H1 (cell line): ENCODE data around the gene SNRPD3. TPM values are rescaled to one million over a fixed set of nuclear protein-coding genes. Genes with fewer than 3 reads are reported as not detected.

Source experiments
- CTCF ChIA-PET: fragments of 300-600 bp; sonication (Branson Sonifier 250); formaldehyde crosslinking; loops from one replicate; lab custom pipeline; 2021; ENCODE audit not compliant: partially characterized antibody; lab: Charles Lee
- POLR2A ChIA-PET: fragments of 300-600 bp; sonication (Branson Sonifier 250); formaldehyde crosslinking; loops from one replicate; lab custom pipeline; 2021; ENCODE audit warnings: inconsistent platforms; ENCODE audit not compliant: partially characterized antibody; lab: Charles Lee
- DNase-seq, 2 experiments: peaks; one replicate each; pipeline versions ENCODE4 v3.0.0 to v3.0.0-alpha.2; 2010 to 2022; ENCODE audit warnings: low spot score in 2 of 2, low read depth in 1 of 2, mixed read lengths in 1 of 2
- FAIRE-seq: peaks from 2 replicates; lab custom pipeline; 2011; peaks lifted over from hg19 to GRCh38; lab: Jason Lieb, UNC
- H2AFZ ChIP-seq: 2 replicates; pipeline ENCODE4 v1.8.1; 2012; ENCODE audit warnings: low read length, inconsistent platforms
- H2AK5ac ChIP-seq: 2 replicates; pipeline ENCODE4 v1.6.1; 2013; ENCODE audit warnings: low read depth, low read length
- H2BK120ac ChIP-seq: replicated peaks from 2 replicates; pipeline ENCODE3; 2013; ENCODE audit warnings: low read depth, low read length, inconsistent platforms
- H2BK12ac ChIP-seq: 2 replicates; pipeline ENCODE4 v1.6.1; 2013; ENCODE audit warnings: low read depth, low read length
- H2BK15ac ChIP-seq: 2 replicates; pipeline ENCODE4 v1.6.1; 2013; ENCODE audit warnings: low read length
- H2BK20ac ChIP-seq: 2 replicates; pipeline ENCODE4 v1.6.1; 2013; ENCODE audit warnings: low read length
- H2BK5ac ChIP-seq: 2 replicates; pipeline ENCODE4 v1.6.1; 2013; ENCODE audit warnings: low read depth, low read length
- H3K14ac ChIP-seq: 2 replicates; pipeline ENCODE4 v1.6.1; 2013; ENCODE audit warnings: inconsistent platforms; ENCODE audit not compliant: insufficient read length
- H3K18ac ChIP-seq: 2 replicates; pipeline ENCODE4 v1.6.1; 2013; ENCODE audit warnings: low read length; ENCODE audit errors: extremely low read depth
- H3K23ac ChIP-seq: 2 replicates; pipeline ENCODE4 v1.6.1; 2013; ENCODE audit warnings: inconsistent platforms; ENCODE audit not compliant: insufficient read length
- H3K23me2 ChIP-seq: 2 replicates; pipeline ENCODE4 v1.6.1; 2013; ENCODE audit warnings: low read depth, low read length
- H3K27ac ChIP-seq: 2 replicates; pipeline ENCODE4 v1.6.1; 2011; ENCODE audit warnings: low read depth, low read length, inconsistent platforms
- H3K27me3 ChIP-seq, 4 experiments: replicated peaks in 1 of 4; 1 replicate in 1 of 4; 2 replicates in 3 of 4; pipeline versions ENCODE4 v1.6.1 to v1.8.1; 2011 to 2013; ENCODE audit warnings: low read length in 3 of 4, mild to moderate bottlenecking in 3 of 4, inconsistent platforms in 2 of 4, mixed read lengths in 2 of 4, moderate library complexity in 1 of 4; ENCODE audit not compliant: control insufficient read depth in 3 of 4, insufficient read depth in 3 of 4; ENCODE audit errors: extremely low read depth in 1 of 4
- H3K36me3 ChIP-seq, 4 experiments: 2 replicates each; pipeline versions ENCODE4 v1.6.1 to v1.8.1; 2011 to 2013; ENCODE audit warnings: mild to moderate bottlenecking in 4 of 4, low read length in 3 of 4, moderate library complexity in 2 of 4, control low read depth in 1 of 4, inconsistent platforms in 1 of 4; ENCODE audit not compliant: insufficient read depth in 4 of 4, control insufficient read depth in 2 of 4
- H3K4ac ChIP-seq: replicated peaks from 2 replicates; pipeline ENCODE3; 2013; ENCODE audit warnings: low read length, low read depth, mixed read lengths, inconsistent platforms; ENCODE audit not compliant: insufficient read length
- H3K4me1 ChIP-seq, 4 experiments: replicated peaks in 1 of 4; 1 replicate in 1 of 4; 2 replicates in 3 of 4; pipeline versions ENCODE4 v1.6.1 to v1.8.1; 2011 to 2013; ENCODE audit warnings: low read length in 3 of 4, inconsistent platforms in 2 of 4, mixed read lengths in 1 of 4; ENCODE audit not compliant: insufficient read depth in 4 of 4, control insufficient read depth in 3 of 4
- H3K4me2 ChIP-seq, 2 experiments: 2 replicates each; pipeline versions ENCODE4 v1.6.1 to v1.8.1; 2011 to 2013; ENCODE audit warnings: low read depth in 2 of 2, low read length in 2 of 2, control low read depth in 1 of 2, inconsistent platforms in 1 of 2, mild to moderate bottlenecking in 1 of 2; ENCODE audit not compliant: insufficient read depth in 1 of 2
- H3K4me3 ChIP-seq, 4 experiments: fragments of 200-600, 300-600 bp in 1 of 4; sonication (generic), shearing (Covaris generic), sonication (Bioruptor Twin) in 1 of 4; 2 replicates each; pipeline versions ENCODE4 v1.5.1 to v1.8.1; 2011 to 2016; ENCODE audit warnings: low read length in 4 of 4, low read depth in 3 of 4, control low read depth in 2 of 4, inconsistent platforms in 2 of 4, mild to moderate bottlenecking in 2 of 4, mixed read lengths in 1 of 4, moderate library complexity in 1 of 4; ENCODE audit not compliant: insufficient read depth in 2 of 4; ENCODE audit errors: extremely low read depth in 1 of 4
- H3K56ac ChIP-seq: replicated peaks from 2 replicates; pipeline ENCODE3; 2013; ENCODE audit warnings: low read depth, mild to moderate bottlenecking, mixed read lengths, low read length, inconsistent platforms; ENCODE audit not compliant: insufficient read length
- H3K79me1 ChIP-seq: 2 replicates; pipeline ENCODE4 v1.6.1; 2013; ENCODE audit warnings: low read depth, low read length, control low read depth
- H3K79me2 ChIP-seq, 2 experiments: 2 replicates each; pipeline versions ENCODE4 v1.6.1 to v1.8.1; 2012 to 2013; ENCODE audit warnings: low read length in 2 of 2, mild to moderate bottlenecking in 2 of 2, inconsistent platforms in 1 of 2; ENCODE audit not compliant: insufficient read depth in 2 of 2, control insufficient read depth in 1 of 2
- H3K9ac ChIP-seq, 4 experiments: replicated peaks in 1 of 4; 1 replicate in 1 of 4; 2 replicates in 3 of 4; pipeline versions ENCODE4 v1.6.1 to v1.8.1; 2011 to 2013; ENCODE audit warnings: low read depth in 3 of 4, low read length in 3 of 4, control low read depth in 2 of 4, mild to moderate bottlenecking in 2 of 4, moderate library complexity in 2 of 4, inconsistent platforms in 1 of 4; ENCODE audit errors: extremely low read depth in 1 of 4
- H3K9me3 ChIP-seq, 2 experiments: 2 replicates each; pipeline versions ENCODE4 v1.6.1 to v1.8.1; 2012 to 2013; ENCODE audit warnings: mild to moderate bottlenecking in 2 of 2, moderate library complexity in 2 of 2, control low read depth in 1 of 2, inconsistent platforms in 1 of 2, low read depth in 1 of 2, low read length in 1 of 2, mixed read lengths in 1 of 2; ENCODE audit not compliant: insufficient read depth in 2 of 2
- H4K20me1 ChIP-seq, 2 experiments: replicated peaks in 1 of 2; 2 replicates each; pipeline versions ENCODE3 to v1.8.1; 2011 to 2013; ENCODE audit warnings: inconsistent platforms in 2 of 2, low read length in 2 of 2, mild to moderate bottlenecking in 1 of 2; ENCODE audit not compliant: insufficient read depth in 2 of 2, control insufficient read depth in 1 of 2
- H4K5ac ChIP-seq: 2 replicates; pipeline ENCODE4 v1.6.1; 2013; ENCODE audit warnings: low read length, low read depth, mixed read lengths, inconsistent platforms; ENCODE audit not compliant: insufficient read length
- H4K8ac ChIP-seq: 2 replicates; pipeline ENCODE4 v1.8.0; 2013; ENCODE audit warnings: mild to moderate bottlenecking, moderate library complexity, low read length, inconsistent platforms; ENCODE audit not compliant: insufficient read depth; ENCODE audit errors: extremely low read depth
- H4K91ac ChIP-seq: replicated peaks from 2 replicates; pipeline ENCODE3; 2013; ENCODE audit warnings: low read length, mixed read lengths, inconsistent platforms; ENCODE audit not compliant: insufficient read length
- ATF3 ChIP-seq: IDR thresholded peaks from 2 replicates; pipeline ENCODE4 v1.6.1; 2011; ENCODE audit warnings: low read depth, mild to moderate bottlenecking, low read length; ENCODE audit not compliant: insufficient read depth
- BRCA1 ChIP-seq: IDR thresholded peaks from 2 replicates; pipeline ENCODE4 v1.6.1; 2012; ENCODE audit warnings: low read depth, low read length, improper control_type of control experiment
- EP300 ChIP-seq, 2 experiments: IDR thresholded peaks; 1 replicate in 1 of 2; 2 replicates in 1 of 2; pipeline ENCODE4 v1.6.1; 2011 to 2012; ENCODE audit warnings: low read depth in 2 of 2, low read length in 2 of 2, mild to moderate bottlenecking in 2 of 2, borderline replicate concordance in 1 of 2, inconsistent platforms in 1 of 2, moderate library complexity in 1 of 2
- EZH2 ChIP-seq: fragments of 200-600 bp; sonication (generic); IDR thresholded peaks from 2 replicates; pipeline ENCODE4 v1.7.1; 2012; ENCODE audit warnings: low read depth, mild to moderate bottlenecking, moderate library complexity, low read length, inconsistent platforms; ENCODE audit not compliant: severe bottlenecking
- FOSL1 ChIP-seq: IDR thresholded peaks from 2 replicates; pipeline ENCODE4 v1.6.1; 2011; ENCODE audit warnings: mild to moderate bottlenecking, low read depth, low read length, moderate library complexity; ENCODE audit not compliant: insufficient read depth
- KDM4A ChIP-seq: IDR thresholded peaks from one replicate; pipeline ENCODE4 v1.7.1; 2012; ENCODE audit warnings: low read depth, mild to moderate bottlenecking, moderate library complexity, low read length, inconsistent platforms; ENCODE audit not compliant: severe bottlenecking
- RBBP5 ChIP-seq: IDR thresholded peaks from 2 replicates; pipeline ENCODE4 v1.7.1; 2012; ENCODE audit warnings: low read depth, mild to moderate bottlenecking, inconsistent platforms, low read length, moderate library complexity, borderline replicate concordance
- RFX5 ChIP-seq: IDR thresholded peaks from 2 replicates; pipeline ENCODE4 v1.6.1; 2011; ENCODE audit warnings: low read depth, low read length, improper control_type of control experiment, borderline replicate concordance
- SIN3A ChIP-seq, 2 experiments: IDR thresholded peaks in 1 of 2; conservative IDR thresholded peaks in 1 of 2; 2 replicates each; pipeline ENCODE4 v1.6.1; 2011 to 2012; ENCODE audit warnings: low read length in 2 of 2, improper control_type of control experiment in 1 of 2, low read depth in 1 of 2, mild to moderate bottlenecking in 1 of 2
- SP2 ChIP-seq: IDR thresholded peaks from 2 replicates; pipeline ENCODE4 v1.6.1; 2012; ENCODE audit warnings: mild to moderate bottlenecking, low read length, inconsistent platforms
- SP4 ChIP-seq: IDR thresholded peaks from 2 replicates; pipeline ENCODE4 v1.6.1; 2012; ENCODE audit warnings: low read length, inconsistent platforms
- TBP ChIP-seq: IDR thresholded peaks from 2 replicates; pipeline ENCODE4 v1.6.1; 2011; ENCODE audit warnings: low read depth, low read length, improper control_type of control experiment
- YY1 ChIP-seq: IDR thresholded peaks from 2 replicates; pipeline ENCODE4 v1.6.1; 2011; ENCODE audit warnings: low read depth, mild to moderate bottlenecking, low read length
- ZNF274 ChIP-seq: IDR thresholded peaks from 2 replicates; pipeline ENCODE4 v1.7.0; 2012; ENCODE audit warnings: low read length, borderline replicate concordance; ENCODE audit errors: extremely low read depth
- WGBS, 2 experiments: shearing (Covaris generic) in 1 of 2; methylation state at CpG; one replicate each; pipeline versions ENCODE4 v1.1.6 to v1.1.7; 2013 to 2015; ENCODE audit warnings: low lambda C conversion rate in 2 of 2, mixed read lengths in 2 of 2, inconsistent platforms in 1 of 2, low coverage in 1 of 2, missing lambda C conversion rate in 1 of 2; ENCODE audit not compliant: insufficient replicate concordance in 2 of 2, insufficient coverage in 1 of 2, insufficient read length in 1 of 2; ENCODE audit errors: extremely low coverage in 1 of 2, missing lambda C conversion rate in 1 of 2; 5-methylcytosine and 5-hydroxymethylcytosine counted together
- polyA plus RNA-seq, 7 experiments: library from polyadenylated mRNA; depleted of rRNA in 3 of 7; stranded (reverse) in 5 of 7; unstranded in 2 of 7; fragments of >200 nt in 5 of 7; fragments of 200-250 nt in 2 of 7; gene quantifications; 1 replicate in 5 of 7; 2 replicates in 1 of 7; 4 replicates in 1 of 7; pipeline versions ENCODE4 v1.2.1 to v1.2.3, GENCODE V29; 2011 to 2013; ENCODE audit warnings: missing spikeins in 2 of 7, mixed read lengths in 2 of 7
- total RNA-seq: library from RNA; stranded (reverse); fragmentation: NEBNext Ultra II Directional; extraction: Animal tissue kit (Norgen Biotek cat#: 25700); gene quantifications from 2 replicates; pipeline ENCODE4 v1.2.1, GENCODE V29; 2021

Gene SNRPD3
- total and polyA plus RNA-seq, 2 of the 8 experiments (the other 6 are each of a cell fraction or from before 2014, with no cell fraction given) = 200 to 455 TPM

GRCh38 chr22:24526191-24526590, 29.6 kb upstream of the SNRPD3 start:
- Histone ChIP-seq H3K23ac (no peak overlapping the region), H3K23me2 (no peaks in the 10 kb centered on the region), H3K4me3 (no peak overlapping the region), H2BK15ac (no peak overlapping the region), H3K9me3 (no peaks in the 10 kb centered on the region), H3K9ac (no peak overlapping the region), H3K4ac (no peak overlapping the region), H3K56ac (no peak overlapping the region), H2BK20ac (no peak overlapping the region), H3K36me3 (no peaks in the 10 kb centered on the region), H2BK12ac (no peak overlapping the region; the same call in 1 of the 2 replicates), H3K4me2 (no peak overlapping the region), H3K79me2 (no peaks in the 10 kb centered on the region), H3K18ac (no peak overlapping the region), H4K5ac (no peak overlapping the region), H3K27ac (no peak overlapping the region), H3K4me1 (peaks cover 0 to 3% (median 0%) of the 10 kb centered on the region in 4 experiments; a peak in 3 of 7 replicates), H4K20me1 (no peaks in the 10 kb centered on the region), H3K27me3 (no peaks in the 10 kb centered on the region), H2AFZ (no peak overlapping the region), H2AK5ac (no peak overlapping the region), H3K79me1 (no peaks in the 10 kb centered on the region), H3K14ac (no peak overlapping the region), H4K91ac (no peak overlapping the region), H4K8ac (no peak overlapping the region), H2BK120ac (no peak overlapping the region), H2BK5ac (no peak overlapping the region)
- ChIA-PET CTCF (interaction anchor here (0.7 to 6.7 kb wide), 22 partner anchors 7 to 301 kb away, joined by 3 to 74 read pairs (median 4); partner anchors contain the start of gene ADORA2A), POLR2A (no interaction called here)
- 95% methylated on average over 2 of the region's 2 CpGs; no CpG with 5 or more reads in 1 of the 2 experiments for WGBS, 2 experiments
- DNase-seq (no peak), FAIRE-seq (no peak)
- TF ChIP-seq SP2 (no peak), YY1 (no peak), TBP (no peak), EZH2 (no peak), EP300 (IDR thresholded peaks at IDR 0.05; ENCODE audit: borderline replicate concordance in 1 of 2, low read depth in 2 of 2, low read length in 2 of 2) (no peak), SIN3A (conservative IDR thresholded peaks at IDR 0.05 in 1 of 2, IDR thresholded peaks at IDR 0.05 in 1 of 2; ENCODE audit: low read depth in 1 of 2, low read length in 2 of 2) (no peak), FOSL1 (no peak), SP4 (no peak), KDM4A (no peak), RFX5 (no peak), RBBP5 (no peak), ATF3 (no peak), ZNF274 (no peak), BRCA1 (no peak)
